PC-3 (cell line): Measurements from ENCODE around the gene GBP3. TPM values are rescaled to one million over a fixed set of nuclear protein-coding genes. Genes with fewer than 3 reads are reported as not detected.

Experiments
- ATAC-seq: fragments of 200-7000 bp; cut with Tn5 transposase; 2 replicates; pipeline ENCODE4 v1.9.1; 2020; ENCODE audit warnings: mild to moderate bottlenecking, moderate library complexity
- BruUV-seq: library from RNA; stranded (reverse); fragments of 400-500 nt; replicated peaks from 2 replicates; lab custom pipeline; 2021; lab: Mats Ljungman, UMichigan
- CTCF ChIA-PET: fragments of 300-600 bp; sonication (Branson Sonifier 250); formaldehyde crosslinking; loops from one replicate; lab custom pipeline; 2022; ENCODE audit warnings: antibody characterized with exemption; lab: Charles Lee
- POLR2A ChIA-PET: fragments of 300-600 bp; sonication (Branson Sonifier 250); formaldehyde crosslinking; loops from one replicate; lab custom pipeline; 2022; ENCODE audit warnings: antibody characterized with exemption; ENCODE audit not compliant: unreplicated experiment; lab: Charles Lee
- DNase-seq: peaks from one replicate; pipeline ENCODE4 v3.0.0-alpha.2; 2015
- H2AFZ ChIP-seq: fragments of 300-600 bp; sonication (generic); 2 replicates; pipeline ENCODE4 v1.6.0; 2016; ENCODE audit warnings: antibody characterized with exemption, low read length
- H3F3A ChIP-seq: fragments of 300-600 bp; sonication (generic); one replicate; pipeline ENCODE4 v1.6.0; 2017; ENCODE audit warnings: antibody characterized with exemption, low read length, control low read depth, mild to moderate bottlenecking; ENCODE audit not compliant: unreplicated experiment
- H3K27ac ChIP-seq: fragments of 300-600 bp; sonication (generic); 2 replicates; pipeline ENCODE4 v1.5.1; 2016; ENCODE audit warnings: mild to moderate bottlenecking, low read length
- H3K27me3 ChIP-seq: fragments of 300-600 bp; sonication (generic); 2 replicates; pipeline ENCODE4 v1.6.1; 2016; ENCODE audit warnings: low read length, mixed read lengths
- H3K36me3 ChIP-seq: fragments of 300-600 bp; sonication (generic); 2 replicates; pipeline ENCODE4 v1.6.1; 2016; ENCODE audit warnings: low read depth, mixed run types, low read length, mixed read lengths
- H3K4me1 ChIP-seq: fragments of 300-600 bp; sonication (generic); 2 replicates; pipeline ENCODE4 v1.5.1; 2016; ENCODE audit warnings: low read length; ENCODE audit not compliant: insufficient read depth
- H3K4me2 ChIP-seq: fragments of 300-600 bp; sonication (generic); 2 replicates; pipeline ENCODE4 v1.6.0; 2016; ENCODE audit warnings: low read length
- H3K4me3 ChIP-seq: fragments of 300-600 bp; sonication (generic); 2 replicates; pipeline ENCODE4 v1.5.1; 2016; ENCODE audit warnings: mild to moderate bottlenecking, low read length, mixed read lengths
- H3K79me2 ChIP-seq: fragments of 300-600 bp; sonication (generic); 2 replicates; pipeline ENCODE4 v1.6.1; 2017; ENCODE audit warnings: low read length, mixed read lengths
- H3K9ac ChIP-seq: fragments of 300-600 bp; sonication (generic); 2 replicates; pipeline ENCODE4 v1.6.0; 2016; ENCODE audit warnings: mild to moderate bottlenecking, low read length
- H3K9me2 ChIP-seq: fragments of 300-600 bp; sonication (generic); replicated peaks from 2 replicates; pipeline ENCODE4 v1.6.1; 2016; ENCODE audit warnings: mixed run types, low read length, mixed read lengths
- H3K9me3 ChIP-seq: fragments of 300-600 bp; sonication (generic); 2 replicates; pipeline ENCODE4 v1.6.1; 2016; ENCODE audit warnings: low read length, mixed read lengths
- H4K20me1 ChIP-seq: fragments of 300-600 bp; sonication (generic); 2 replicates; pipeline ENCODE4 v1.6.1; 2016; ENCODE audit warnings: low read length, mixed read lengths
- EZH2 ChIP-seq: fragments of 300-600 bp; sonication (generic); IDR thresholded peaks from one replicate; pipeline ENCODE4 v1.6.1; 2017; ENCODE audit warnings: antibody characterized with exemption, mild to moderate bottlenecking, low read length; ENCODE audit not compliant: unreplicated experiment
- EZH2phosphoT487 ChIP-seq: fragments of 300-600 bp; sonication (generic); IDR thresholded peaks from 2 replicates; pipeline ENCODE4 v1.6.1; 2018; ENCODE audit warnings: mild to moderate bottlenecking, antibody characterized with exemption, low read length, borderline replicate concordance
- intact Hi-C: fragments of 100-400 bp; cut with micrococcal nuclease; formaldehyde crosslinking; loops from 2 replicates; pipeline ENCODE4 v1.9.0; 2023
- total RNA-seq: library from RNA; depleted of rRNA; stranded (reverse); fragments of >200 nt; gene quantifications from 2 replicates; pipeline ENCODE4 v1.2.3, GENCODE V29; 2014
- TF ChIP-seq, protein P1 (sequence below): fragments of 300-600 bp; sonication (generic); conservative IDR thresholded peaks from 2 replicates; pipeline ENCODE4 v1.5.1; 2017; ENCODE audit warnings: antibody characterized with exemption, low read depth, mild to moderate bottlenecking, low read length

The GBP3 gene
- total RNA-seq, 1 experiment from 2014 or later: 23.3 TPM

DNA sequence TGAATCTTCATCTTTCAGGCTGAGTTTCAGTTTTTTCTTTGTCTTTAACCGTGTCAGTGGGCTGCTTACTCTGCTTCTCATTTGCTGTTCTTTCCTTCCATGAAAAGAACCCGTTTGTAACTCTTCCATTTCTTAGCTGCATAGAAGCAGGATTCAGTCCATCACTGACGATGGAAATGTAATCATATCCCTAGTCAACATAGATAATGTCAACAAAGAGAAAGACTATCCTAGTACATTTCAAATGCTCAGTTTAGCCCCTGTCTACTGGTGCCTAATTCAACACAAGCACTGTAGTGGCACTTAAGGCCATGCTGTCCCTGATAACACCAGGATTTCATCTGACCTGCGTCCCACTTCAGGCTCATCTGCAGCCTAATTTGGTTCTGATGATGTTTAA is 42.0 kb upstream of the GBP3 start:
- no TSS peak for BruUV-seq
- intact Hi-C loops: no loop called here
- CTCF ChIA-PET: no interaction called here
- DNase-seq (no peak), ATAC-seq (no peak)
- Histone ChIP-seq H3K27ac (no peak overlapping the region), H3K79me2 (no peaks in the 10 kb centered on the region), H3K4me1 (peaks cover 6% of the 10 kb centered on the region; the same call in 1 of the 2 replicates), H3K36me3 (no peaks in the 10 kb centered on the region), H3F3A (no peaks in the 10 kb centered on the region), H3K4me2 (peak overlapping the region; percentile 70), H3K4me3 (peak overlapping the region; percentile 53), H3K9me2 (no peaks in the 10 kb centered on the region), H3K27me3 (no peaks in the 10 kb centered on the region), H4K20me1 (no peaks in the 10 kb centered on the region), H3K9ac (no peak overlapping the region), H3K9me3 (no peaks in the 10 kb centered on the region), H2AFZ (peak overlapping the region; percentile 68; the same call in 1 of the 2 replicates)
- POLR2A ChIA-PET: interaction anchor here (0.7 kb wide), 1 partner anchor 102 kb away, joined by 3 read pairs; no protein-coding TSS in a partner anchor
- TF ChIP-seq, protein P1, sequence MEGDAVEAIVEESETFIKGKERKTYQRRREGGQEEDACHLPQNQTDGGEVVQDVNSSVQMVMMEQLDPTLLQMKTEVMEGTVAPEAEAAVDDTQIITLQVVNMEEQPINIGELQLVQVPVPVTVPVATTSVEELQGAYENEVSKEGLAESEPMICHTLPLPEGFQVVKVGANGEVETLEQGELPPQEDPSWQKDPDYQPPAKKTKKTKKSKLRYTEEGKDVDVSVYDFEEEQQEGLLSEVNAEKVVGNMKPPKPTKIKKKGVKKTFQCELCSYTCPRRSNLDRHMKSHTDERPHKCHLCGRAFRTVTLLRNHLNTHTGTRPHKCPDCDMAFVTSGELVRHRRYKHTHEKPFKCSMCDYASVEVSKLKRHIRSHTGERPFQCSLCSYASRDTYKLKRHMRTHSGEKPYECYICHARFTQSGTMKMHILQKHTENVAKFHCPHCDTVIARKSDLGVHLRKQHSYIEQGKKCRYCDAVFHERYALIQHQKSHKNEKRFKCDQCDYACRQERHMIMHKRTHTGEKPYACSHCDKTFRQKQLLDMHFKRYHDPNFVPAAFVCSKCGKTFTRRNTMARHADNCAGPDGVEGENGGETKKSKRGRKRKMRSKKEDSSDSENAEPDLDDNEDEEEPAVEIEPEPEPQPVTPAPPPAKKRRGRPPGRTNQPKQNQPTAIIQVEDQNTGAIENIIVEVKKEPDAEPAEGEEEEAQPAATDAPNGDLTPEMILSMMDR: no peak
- TF ChIP-seq EZH2 (no peak), EZH2phosphoT487 (no peak)

DNA sequence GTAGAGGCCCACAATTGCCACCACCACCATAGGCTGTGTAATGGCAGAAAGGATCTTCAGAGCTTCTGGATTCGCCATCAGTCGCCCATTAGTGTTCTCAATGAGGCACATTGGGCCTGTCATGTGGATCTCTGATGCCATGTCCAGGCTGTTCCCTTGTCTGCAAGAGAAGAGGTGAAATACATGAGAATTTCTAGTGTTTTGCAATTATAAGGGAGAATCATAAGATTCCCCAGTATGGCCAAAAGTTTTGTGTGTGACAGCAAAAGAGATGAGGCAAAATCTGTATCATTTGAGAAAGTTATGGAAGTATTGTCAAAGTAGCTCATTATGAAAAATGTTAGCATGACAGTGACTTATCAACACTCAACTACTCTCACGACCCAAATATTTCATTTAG is 40.4 kb upstream of the GBP3 start:
- no peaks in the 10 kb centered on the region for H3K36me3 ChIP-seq
- POLR2A ChIA-PET: no interaction called here
- TF ChIP-seq, protein P1: no peak
- TF ChIP-seq EZH2phosphoT487 (no peak), EZH2 (no peak)
- DNase-seq: no peak
- H3K79me2 ChIP-seq: no peaks in the 10 kb centered on the region
- BruUV-seq: no TSS peak
- CTCF ChIA-PET: no interaction called here
- H3K4me1 ChIP-seq: no peaks in the 10 kb centered on the region
- no peak overlapping the region for H2AFZ ChIP-seq
- intact Hi-C loops: no loop called here
- no peaks in the 10 kb centered on the region for H4K20me1 ChIP-seq
- ATAC-seq: no peak
- no peaks in the 10 kb centered on the region for H3K9me3 ChIP-seq
- no peak overlapping the region for H3K9ac ChIP-seq
- no peaks in the 10 kb centered on the region for H3K9me2 ChIP-seq
- H3K27ac ChIP-seq: no peak overlapping the region
- no peak overlapping the region for H3K4me3 ChIP-seq
- H3K27me3 ChIP-seq: no peaks in the 10 kb centered on the region
- H3F3A ChIP-seq: no peaks in the 10 kb centered on the region
- no peak overlapping the region for H3K4me2 ChIP-seq

DNA sequence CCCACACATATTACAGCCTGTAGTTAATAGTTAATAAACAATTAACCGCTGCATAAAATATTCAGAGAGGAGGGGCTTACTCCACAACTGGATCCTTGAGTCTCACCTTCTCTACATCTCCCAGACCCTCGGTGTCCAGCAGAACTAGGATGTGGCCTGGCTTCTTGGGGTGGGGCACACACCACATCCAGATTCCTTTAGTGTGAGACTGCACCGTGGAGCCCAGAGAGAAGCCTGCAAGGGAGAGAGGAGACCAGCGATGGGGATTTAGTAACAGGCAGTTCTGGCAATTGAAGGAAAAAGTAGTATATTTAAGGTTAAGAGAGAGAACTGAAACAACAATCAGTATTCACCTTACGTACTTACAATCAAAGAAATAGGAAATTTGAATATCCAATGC is 37.4 kb upstream of the GBP3 start:
- CTCF ChIA-PET: no interaction called here
- TF ChIP-seq EZH2: no peak
- TF ChIP-seq EZH2phosphoT487: no peak
- TF ChIP-seq, protein P1: no peak
- H3F3A ChIP-seq: no peaks in the 10 kb centered on the region
- no peaks in the 10 kb centered on the region for H3K79me2 ChIP-seq
- ATAC-seq (no peak), DNase-seq (peak; percentile 11)
- H3K9me3 ChIP-seq: no peaks in the 10 kb centered on the region
- POLR2A ChIA-PET: no interaction called here
- 0 out of 2 replicates have a peak, but pooled peaks cover 5% of the 10 kb centered on the region for H3K4me1 ChIP-seq
- no peaks in the 10 kb centered on the region for H3K36me3 ChIP-seq
- intact Hi-C loops: no loop called here
- H3K4me3 ChIP-seq: no peak overlapping the region
- no peaks in the 10 kb centered on the region for H3K27me3 ChIP-seq
- no peak overlapping the region for H2AFZ ChIP-seq
- H3K9me2 ChIP-seq: no peaks in the 10 kb centered on the region
- H3K4me2 ChIP-seq: no peak overlapping the region
- no peak overlapping the region for H3K9ac ChIP-seq
- H4K20me1 ChIP-seq: no peaks in the 10 kb centered on the region
- no TSS peak for BruUV-seq
- no peak overlapping the region for H3K27ac ChIP-seq
